Liver (tissue), 2 donors: ENCODE measurements around the gene LPCAT1.

Experiments
- CTCF ChIP-seq: fragments of 150-350 bp; IDR thresholded peaks from 2 replicates; pipeline ENCODE4 v1.5.1; 2017; ENCODE audit warnings: improper control_type of control experiment, low read depth, low read length; ENCODE audit not compliant: missing input control
- REST ChIP-seq: IDR thresholded peaks from 2 replicates; pipeline ENCODE4 v1.6.1; 2016; ENCODE audit warnings: antibody characterized with exemption, mild to moderate bottlenecking
- donor health status: healthy.

GRCh38 chr5:1544294-1544961 lies 20.7 kb upstream of the LPCAT1 start:
- TF ChIP-seq CTCF: no peak
- TF ChIP-seq REST: no peak
